NCI-H2029 treated with DMSO at 0.1 percent for 48 hours (cell line): ENCODE measurements around the gene SCIN.
A peak's percentile ranks its signal among the peaks of the same experiment; 100 is the strongest.
"Not testable (repeated sequence)": the region's sequence is repeated elsewhere in the genome, so short reads cannot be mapped to it uniquely, and the experiment has no call there.

Source experiments
- DNase-seq: peaks from one replicate; lab custom pipeline; 2025; lab: John Stamatoyannopoulos, UW

Gene SCIN

DNA sequence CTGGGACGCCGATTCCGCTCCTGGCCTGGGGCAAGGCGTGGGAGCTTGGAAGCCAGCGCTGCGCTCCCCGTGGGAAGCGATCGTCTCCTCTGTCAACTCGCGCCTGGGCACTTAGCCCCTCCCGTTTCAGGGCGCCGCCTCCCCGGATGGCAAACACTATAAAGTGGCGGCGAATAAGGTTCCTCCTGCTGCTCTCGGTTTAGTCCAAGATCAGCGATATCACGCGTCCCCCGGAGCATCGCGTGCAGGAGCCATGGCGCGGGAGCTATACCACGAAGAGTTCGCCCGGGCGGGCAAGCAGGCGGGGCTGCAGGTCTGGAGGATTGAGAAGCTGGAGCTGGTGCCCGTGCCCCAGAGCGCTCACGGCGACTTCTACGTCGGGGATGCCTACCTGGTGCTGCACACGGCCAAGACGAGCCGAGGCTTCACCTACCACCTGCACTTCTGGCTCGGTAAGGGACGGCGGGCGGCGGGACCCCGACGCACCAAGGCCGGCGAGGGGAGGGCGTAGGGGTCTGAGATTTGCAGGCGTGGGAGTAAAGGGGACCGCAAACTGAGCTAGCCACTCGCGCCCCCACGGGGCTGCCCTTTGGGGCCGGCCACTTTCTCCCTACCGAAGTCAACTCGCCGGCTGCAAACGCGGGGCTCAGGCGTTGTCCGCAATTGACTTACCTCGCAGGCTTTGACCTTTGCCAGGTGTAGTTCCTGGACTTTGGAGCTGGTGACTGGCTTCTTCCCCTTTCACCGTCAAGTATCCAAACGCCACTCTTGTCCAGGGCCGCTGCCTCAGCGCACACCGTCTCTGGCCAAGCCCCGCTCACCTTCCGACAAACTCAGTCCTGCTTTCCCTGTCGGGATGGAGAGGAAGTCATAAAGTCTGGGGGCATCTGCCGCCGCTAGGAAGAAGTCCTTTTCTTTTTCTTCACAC is at the start of gene SCIN:
SCIN (plus strand) TSS at position 187 of the 928 bp plus-strand sequence; CDS start at position 254, 67 bp downstream.
- DNase-seq: peak; percentile 74

DNA sequence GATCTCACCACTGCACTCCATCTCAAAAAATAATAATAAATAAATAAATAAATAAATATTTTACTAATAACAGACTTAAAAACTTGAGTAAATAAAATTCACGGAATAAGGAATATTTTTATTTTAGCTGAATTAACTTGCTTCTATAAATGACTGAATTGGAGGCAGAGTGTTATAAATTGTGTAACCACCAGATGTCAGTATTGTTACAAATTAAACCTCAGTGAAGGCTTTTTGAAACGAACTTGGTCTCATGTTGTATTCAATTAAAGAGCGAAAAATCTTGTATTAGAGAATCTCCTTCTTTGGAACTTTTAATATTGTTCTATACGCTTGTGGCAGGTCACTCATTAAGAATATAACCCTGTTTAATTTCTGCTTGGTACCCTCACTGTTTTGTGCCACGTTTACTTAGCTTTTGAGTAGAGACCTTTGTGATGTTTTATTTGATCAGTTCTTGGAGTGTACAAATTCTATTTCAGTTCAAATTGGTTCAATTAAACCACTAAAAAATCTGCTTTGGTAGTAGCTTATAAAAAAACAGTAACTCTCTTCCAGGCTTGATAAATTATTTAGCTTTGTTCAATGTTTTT is 45.6 kb upstream of the SCIN start:
- peak; percentile 42 for DNase-seq

DNA sequence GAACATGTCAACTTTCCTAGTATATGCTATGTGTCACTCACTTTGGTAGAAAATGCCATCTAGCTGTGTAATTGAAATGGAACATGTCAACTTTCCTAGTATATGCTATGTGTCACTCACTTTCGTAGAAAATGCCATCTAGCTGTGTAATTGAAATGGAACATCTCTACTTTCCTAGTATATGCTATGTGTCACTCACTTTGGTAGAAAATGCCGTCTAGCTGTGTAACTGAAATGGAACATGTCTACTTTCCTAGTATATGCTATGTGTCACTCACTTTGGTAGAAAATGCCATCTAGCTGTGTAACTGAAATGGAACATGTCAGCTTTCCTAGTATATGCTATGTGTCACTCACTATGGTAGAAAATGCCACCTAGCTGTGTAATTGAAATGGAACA is 43.8 kb upstream of the SCIN start:
- DNase-seq: not testable (repeated sequence)

DNA sequence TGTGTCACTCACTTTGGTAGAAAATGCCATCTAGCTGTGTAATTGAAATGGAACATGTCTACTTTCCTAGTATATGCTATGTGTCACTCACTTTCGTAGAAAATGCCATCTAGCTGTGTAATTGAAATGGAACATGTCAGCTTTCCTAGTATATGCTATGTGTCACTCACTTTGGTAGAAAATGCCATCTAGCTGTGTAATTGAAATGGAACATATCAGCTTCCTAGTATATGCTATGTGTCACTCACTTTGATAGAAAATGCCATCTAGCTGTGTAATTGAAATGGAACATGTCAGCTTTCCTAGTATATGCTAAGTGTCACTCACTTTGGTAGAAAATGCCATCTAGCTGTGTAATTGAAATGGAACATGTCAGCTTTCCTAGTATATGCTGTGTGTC is 42.9 kb upstream of the SCIN start:
- DNase-seq: not testable (repeated sequence)

DNA sequence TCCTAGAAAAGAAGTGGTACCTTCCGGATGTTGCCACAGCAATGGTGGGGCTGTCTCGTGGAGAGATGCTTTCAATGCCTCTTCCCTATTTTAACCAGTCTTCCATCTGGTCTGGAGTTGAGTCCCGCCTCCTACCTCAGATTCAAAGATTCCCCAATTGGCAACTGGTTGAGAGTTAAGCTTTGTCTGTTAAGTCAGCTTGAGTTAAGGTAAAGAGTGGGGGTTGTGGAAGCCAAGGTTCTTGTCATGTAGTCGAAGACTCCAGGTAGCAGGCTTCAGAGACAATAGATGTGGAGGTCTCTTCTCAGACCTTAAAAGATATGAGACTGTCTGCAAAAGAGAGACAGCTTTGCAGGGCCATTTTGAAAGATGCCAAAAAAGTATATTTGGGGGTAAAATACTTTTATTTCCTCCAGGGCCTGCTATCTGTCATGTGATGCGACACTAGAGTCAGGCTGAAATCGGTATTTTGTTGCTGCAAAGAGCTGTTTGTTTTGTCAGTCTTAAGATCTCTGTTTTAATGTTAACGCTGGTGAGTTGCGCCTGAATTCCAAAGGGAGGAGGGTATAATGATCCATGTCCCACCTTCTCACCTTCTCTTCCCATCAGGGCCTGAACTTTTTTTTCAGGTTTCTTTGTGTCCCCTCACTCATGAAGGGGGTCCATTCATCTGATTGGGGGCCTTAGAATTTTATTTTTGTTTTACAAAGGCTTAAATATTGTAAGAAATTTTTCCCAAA is 40.4 kb upstream of the SCIN start:
- DNase-seq: no peak

DNA sequence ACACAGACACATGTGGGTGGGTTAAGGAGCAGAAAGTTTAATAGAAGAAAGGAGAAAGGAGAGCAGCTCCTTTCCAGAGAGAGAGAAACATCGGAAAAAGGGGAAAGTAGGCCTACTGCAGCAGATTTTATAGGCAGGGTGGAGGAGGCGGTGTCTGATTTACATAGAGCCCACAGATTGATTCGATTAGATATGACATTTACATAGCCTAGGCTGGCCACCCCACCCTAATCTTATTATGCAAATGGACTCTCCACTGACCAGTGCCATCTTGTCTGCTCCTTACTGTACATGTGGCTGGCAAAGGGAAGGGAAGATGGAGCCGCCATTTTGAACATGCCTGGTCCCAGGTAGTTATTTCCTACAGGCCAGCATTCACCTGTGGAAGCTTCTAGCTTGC is 38.7 kb upstream of the SCIN start:
- no peak for DNase-seq

DNA sequence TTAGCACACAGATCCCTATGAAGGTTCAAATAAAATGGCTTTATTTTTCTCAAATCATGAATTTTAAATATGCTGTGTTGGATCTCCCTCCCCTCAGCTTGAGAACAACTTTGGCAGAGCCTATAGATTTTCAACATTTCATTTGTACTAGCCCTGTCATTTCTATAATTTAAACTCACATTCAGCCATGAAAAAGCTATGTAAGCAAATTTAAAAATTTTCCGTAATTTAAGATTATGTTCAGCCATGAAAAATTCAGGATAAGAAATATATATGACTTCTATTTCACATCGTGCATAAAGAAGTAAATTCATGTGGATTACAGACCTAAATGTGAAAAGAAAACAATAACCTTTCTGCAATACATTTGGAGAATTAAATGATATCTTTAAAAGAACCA is 36.5 kb upstream of the SCIN start:
- DNase-seq: no peak

DNA sequence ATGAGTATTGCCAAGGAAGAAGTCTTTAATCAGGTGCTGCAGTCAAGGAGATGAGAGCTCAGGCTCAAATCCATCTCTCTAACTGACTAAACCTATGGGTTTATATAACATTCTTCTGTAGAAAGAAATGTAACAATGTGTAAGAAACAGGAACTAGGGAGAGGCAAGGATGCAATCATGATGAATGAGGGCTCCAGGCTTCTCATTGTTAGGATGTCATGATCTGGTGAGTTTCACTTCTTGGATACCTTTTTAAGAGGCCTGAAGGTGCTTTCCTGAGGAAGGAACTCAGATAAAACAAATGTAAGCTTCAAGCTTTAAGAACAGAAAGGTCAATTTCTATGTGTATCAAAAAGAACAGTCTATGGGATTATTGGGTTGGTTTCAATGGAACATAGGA is 30.8 kb upstream of the SCIN start:
- DNase-seq: no peak

DNA sequence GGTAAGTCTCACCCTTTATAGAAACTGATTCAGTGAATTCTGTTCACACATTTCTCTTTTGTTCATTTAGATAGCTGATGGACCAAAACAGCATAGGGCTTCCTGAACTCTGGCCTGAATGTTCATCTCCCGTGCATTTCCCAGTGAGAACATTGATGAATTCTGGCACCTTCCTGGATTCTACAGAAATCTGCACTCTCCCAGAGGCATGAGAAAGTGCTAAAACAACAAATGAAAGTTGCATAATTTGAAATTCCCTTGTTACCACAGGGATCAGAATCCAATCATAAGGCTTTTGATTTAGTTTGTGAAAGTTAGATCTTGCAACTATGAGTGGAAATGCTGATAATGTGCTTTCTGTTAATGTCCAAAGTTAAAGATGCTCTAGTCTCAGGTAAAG is 29.7 kb upstream of the SCIN start:
- DNase-seq: no peak

DNA sequence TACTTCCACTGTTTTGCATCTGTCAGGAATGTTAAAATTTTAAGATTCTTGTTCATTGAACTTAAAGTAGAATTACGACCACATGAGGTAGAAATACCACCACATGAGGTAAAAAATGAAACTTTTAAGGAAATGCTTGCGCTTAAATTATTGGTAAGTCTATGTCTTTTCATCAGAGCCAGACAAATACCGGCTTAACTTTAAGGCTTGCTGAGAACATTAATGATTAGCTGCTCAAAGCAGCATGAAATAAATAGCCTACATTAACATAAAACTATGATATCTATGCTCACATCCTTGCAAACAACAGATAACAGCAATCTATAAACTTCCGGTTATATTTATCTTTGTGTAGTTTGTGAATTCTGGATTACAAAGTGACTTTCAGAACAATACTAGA is 26.9 kb upstream of the SCIN start:
- no peak for DNase-seq

DNA sequence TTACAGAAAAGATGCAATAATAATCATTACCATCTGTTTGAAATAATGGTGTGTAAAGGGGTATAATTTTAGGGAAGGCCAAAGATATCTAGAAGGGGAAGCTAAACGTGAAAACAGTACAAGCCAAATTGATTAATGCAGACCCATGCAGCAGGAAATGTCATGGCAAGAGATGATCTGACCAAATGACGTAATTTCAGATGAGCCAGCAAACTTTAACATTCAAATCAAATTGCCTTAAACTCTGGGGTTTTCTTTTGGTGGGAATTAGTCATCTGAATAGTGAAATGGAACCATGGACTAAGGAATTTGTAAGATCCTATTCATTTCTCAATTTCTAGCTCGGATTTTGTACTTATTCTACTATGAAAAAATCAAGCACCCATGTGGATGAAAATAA is 21.4 kb upstream of the SCIN start:
- DNase-seq: no peak

DNA sequence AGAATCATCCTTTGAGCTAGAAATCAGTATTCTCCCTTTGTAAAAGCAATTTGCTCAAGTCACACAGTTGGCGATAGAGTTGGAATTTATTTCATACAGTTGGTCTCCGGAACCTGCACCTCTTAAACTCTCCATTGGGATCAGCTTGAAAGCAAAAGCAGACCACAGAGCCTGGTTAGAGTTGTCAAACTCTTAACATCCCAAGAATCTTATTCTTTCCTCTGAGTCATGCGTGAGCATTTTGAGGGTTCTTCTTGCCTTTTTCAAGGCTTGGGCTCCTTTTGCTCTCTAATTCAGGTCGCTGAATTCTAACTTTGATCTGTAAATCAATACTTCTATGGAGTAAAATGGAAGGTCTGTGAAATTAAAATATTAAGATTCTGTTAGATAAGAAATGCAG is 19.6 kb upstream of the SCIN start:
- DNase-seq: no peak

DNA sequence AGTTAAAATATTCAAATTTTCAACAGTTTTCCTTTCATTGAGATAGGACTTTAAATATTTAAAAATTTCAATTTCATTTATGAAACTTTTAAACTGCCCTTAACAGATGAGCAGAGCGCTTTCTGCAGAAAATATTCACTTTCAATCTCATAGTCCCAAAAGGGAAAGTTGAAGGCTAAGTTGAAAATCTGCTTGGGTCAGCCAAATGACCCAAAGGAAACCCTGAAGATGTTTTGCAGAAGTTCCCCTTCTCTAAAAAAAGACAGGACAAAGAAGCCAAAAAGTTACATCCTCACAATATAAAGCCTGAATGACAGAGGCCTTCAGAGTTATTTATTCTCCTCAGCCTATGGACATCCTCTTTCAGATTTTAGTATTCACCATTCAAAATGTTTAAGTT is 17.6 kb upstream of the SCIN start:
- DNase-seq: no peak

DNA sequence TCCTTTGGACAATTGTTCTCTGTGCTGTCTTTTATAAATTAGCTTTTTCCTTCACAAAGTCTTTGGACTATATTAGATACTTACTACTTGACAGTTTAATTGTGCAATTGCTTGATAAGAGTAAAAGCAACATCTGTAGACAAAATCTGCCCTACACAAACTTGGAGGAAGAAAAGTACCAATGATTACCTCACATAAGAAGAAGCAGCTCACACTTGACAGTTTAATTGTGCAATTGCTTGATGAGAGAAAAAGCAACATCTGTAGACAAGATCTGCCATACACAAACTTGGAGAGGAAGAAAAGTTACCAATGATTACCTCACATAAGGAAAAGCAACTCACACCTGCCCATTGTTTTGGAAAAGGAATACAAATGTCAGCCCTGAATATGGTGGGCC is 17.1 kb upstream of the SCIN start:
- DNase-seq: no peak

DNA sequence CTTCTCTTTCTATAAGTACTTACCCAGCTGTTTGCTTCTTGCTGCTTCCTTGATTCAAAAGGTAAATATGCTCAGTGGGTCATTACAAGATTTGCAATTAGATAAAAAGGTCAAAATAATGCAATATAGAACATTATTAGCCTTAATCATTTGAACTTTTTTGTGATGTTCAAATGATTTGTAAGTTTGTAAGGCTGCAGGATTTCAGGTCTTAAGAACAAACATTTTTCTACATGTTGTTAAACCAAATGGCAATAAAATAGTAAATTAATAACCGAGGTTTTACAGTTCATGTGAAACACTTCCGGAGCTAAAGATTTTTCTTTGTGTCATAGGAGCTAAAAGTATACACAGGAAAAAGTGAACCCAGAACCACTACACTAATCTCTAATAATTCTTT is 16.2 kb upstream of the SCIN start:
- DNase-seq: no peak

DNA sequence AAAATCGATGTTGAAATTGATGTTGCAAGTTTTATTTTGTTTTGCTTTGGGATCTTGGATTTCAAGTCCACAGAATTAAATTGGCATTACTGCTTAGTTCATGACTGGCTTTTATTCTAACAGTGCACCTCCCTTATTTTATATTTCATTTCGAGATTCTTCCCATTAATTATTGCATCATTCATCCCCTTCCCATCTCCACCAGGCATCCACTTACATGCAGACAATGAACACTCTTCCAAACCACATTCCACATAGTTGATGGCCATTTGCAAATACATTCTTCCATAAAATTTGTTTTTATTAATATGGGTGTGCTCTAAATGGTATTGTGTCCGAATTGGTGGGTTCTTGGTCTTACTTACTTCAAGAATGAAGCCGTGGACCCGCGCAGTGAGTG is 15.6 kb upstream of the SCIN start:
- no peak for DNase-seq

DNA sequence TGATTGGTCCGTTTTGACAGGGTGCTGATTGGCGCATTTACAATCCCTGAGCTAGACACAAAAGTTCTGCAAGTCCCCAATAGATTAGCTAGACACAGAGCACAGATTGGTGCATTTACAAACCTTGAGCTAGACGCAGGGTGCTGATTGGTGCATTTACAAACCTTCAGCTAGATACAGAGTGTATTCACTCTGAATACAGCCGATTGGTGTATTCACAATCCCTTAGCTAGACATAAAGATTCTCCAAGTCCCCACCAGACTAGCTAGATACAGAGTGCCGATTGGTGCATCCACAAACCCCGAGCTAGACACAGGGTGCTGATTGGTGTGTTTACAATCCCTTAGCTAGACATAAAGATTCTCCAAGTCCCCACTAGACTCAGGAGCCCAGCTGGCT is 14.8 kb upstream of the SCIN start:
- not testable (repeated sequence) for DNase-seq

DNA sequence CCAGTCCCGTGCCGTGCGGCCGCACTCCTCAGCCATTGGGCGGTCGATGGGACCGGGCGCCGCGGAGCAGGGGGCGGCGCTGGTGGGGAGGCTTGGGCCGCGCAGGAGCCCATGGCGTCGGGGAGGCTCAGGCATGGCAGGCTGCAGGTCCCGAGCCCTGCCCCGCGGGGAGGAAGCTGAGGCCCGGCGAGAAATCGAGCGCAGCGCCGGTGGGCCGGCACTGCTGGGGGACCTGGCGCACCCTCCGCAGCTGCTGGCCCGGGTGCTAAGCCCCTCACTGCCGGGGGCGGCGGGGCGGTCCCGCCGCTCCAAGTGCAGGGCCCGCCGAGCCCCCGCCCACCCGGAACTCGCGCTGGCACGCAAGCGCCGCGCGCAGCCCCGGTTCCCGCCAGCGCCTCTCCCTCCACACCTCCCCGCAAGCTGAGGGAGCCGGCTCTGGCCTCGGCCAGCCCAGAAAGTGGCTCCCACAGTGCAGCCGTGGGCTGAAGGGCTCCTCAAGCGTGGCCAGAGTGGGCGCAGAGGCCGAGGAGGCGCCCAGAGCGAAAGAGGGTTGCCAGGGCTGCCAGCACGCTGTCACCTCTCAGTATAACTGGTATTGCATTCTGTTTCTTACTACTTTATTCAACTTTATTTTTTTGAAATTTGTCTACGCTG is 14.3 kb upstream of the SCIN start:
- DNase-seq: not testable (repeated sequence)

DNA sequence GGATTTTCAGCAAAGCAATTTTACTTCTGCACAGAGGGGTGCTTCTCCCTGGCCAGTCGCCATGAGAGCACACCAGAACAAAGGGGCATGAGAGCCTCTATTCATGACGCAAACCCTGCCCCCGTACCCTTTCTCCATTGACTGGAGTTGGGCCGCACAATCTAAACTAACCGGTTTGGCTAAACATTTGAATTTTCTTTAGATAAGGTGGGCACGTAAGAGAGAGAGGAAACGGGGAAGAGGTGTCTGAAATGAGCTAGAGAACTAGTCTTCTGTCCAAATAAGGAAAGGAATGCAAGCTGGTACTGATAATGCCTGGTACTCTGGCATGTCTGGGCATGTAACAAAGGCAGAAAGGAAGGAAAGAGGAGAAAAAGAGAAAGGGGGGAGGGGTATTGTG is 13.2 kb upstream of the SCIN start:
- DNase-seq: no peak

DNA sequence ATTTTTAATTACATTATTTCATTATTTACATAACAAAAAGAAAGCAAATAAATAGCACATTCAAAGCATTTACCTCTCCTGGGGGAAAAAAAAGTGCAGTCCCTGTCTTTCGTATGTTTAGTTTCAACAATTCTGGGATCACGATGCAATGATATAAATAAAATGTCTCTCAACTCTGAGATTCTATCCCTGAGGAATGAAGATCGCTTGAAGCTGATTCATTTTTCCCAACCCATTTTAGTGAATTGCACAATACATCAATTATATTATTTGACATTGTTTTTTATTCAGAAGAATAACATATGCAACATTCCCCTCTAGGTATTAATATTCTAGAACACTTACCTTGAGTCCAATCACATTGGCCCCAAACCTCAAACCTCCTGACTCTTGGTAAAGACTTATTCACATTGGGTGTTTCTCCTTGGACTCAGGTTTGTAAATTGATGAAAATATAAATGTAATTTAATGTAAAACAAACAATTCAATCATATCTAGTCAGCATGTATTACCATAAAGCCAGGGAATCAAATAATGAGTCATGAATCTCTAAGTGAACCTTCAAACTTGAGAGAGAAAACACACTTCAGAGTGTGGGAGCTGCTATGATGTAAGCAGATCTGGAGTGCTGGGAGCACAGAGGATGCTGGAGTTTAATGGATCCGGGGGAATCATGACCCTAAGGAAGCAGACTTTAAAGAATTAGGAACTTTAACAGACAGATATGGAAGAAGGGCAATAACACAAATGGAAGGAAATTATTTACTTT is 5.3 kb upstream of the SCIN start:
- no peak for DNase-seq

DNA sequence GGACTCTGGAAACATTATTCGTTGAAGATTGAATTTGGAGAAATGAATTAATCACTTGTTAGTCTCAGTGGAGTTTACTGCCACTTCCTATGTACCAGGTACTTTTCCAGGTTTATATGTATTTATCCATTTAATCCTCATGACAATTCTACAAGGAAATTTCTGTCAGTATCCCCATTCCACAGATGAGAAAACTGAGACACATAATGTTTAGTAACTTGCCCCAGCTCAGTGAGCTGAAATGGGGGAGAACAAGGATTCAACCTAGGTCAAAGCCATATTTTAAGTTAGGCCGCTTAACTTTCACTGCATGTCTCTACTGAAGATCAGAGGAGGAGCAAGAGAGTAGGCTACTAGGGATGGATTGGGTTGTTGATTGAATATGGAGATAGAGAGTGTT is 4.6 kb upstream of the SCIN start:
- DNase-seq: no peak

DNA sequence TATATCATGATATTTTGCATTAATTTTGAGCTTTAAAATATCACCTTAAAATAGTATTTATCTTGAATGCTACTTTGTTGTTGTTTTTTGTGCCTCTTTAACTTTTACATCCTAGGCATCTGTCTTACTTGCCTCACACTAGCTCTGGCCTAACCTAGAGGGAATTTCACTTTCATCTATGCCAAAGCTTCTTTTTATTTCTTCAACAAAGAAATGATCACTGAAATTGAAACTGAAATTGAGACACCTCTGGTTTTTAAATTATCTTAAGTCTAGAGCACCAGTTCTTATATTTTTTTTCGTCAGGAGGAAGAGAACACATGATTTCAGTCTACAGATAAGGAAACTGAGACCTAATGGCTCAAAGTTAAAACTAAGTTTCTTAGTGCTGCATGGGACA is 3.5 kb upstream of the SCIN start:
- DNase-seq: no peak
